ENCODE data around the gene FCN1. TPM values are rescaled to one million over a fixed set of nuclear protein-coding genes. Genes with fewer than 3 reads are reported as not detected.
A peak's percentile ranks its signal among the peaks of the same experiment; 100 is the strongest.

FCN1 gene
- total RNA-seq, 1 donor from 2014 or later, result not detected

- no peaks in the 10 kb centered on the region for H3K36me3 Mint-ChIP-seq
- H3K9me3 Mint-ChIP-seq, result peaks cover 17% of the 10 kb centered on the region
- H3K4me1 Mint-ChIP-seq, result no peaks in the 10 kb centered on the region
- H3K27me3 Mint-ChIP-seq (ENCODE audit: low read depth), result peaks cover 43% of the 10 kb centered on the region
- TF ChIP-seq CTCF (IDR thresholded peaks at IDR 0.05; ENCODE audit: unreplicated experiment), result no peak
- H3K4me3 Mint-ChIP-seq, result no peak overlapping the region
- no peak overlapping the region for H3K27ac Mint-ChIP-seq
- peak in 1 of 2 experiments; percentile 0 for DNase-seq (ENCODE audit: low spot score in 2 of 2, unreplicated experiment in 2 of 2)
Observed at GRCh38 chr9:134919303-134919702, 1.6 kb upstream of the FCN1 start.

GRCh38 chr9:134918646-134919045 is 934 bp upstream of the FCN1 start:
- Mint-ChIP-seq H3K4me1 (no peaks in the 10 kb centered on the region), H3K9me3 (peaks cover 17% of the 10 kb centered on the region), H3K4me3 (no peak overlapping the region), H3K27ac (no peak overlapping the region), H3K36me3 (no peaks in the 10 kb centered on the region), H3K27me3 (ENCODE audit: low read depth) (peaks cover 41% of the 10 kb centered on the region)
- peak in 1 of 2 experiments; percentile 25 for DNase-seq (ENCODE audit: low spot score in 2 of 2, unreplicated experiment in 2 of 2)
- TF ChIP-seq CTCF (IDR thresholded peaks at IDR 0.05; ENCODE audit: unreplicated experiment), result no peak

- no peaks in the 10 kb centered on the region for H3K4me1 Mint-ChIP-seq
- DNase-seq (ENCODE audit: low spot score in 2 of 2, unreplicated experiment in 2 of 2), result peak in 1 of 2 experiments; percentile 33
- no peak overlapping the region for H3K27ac Mint-ChIP-seq
- no peaks in the 10 kb centered on the region for H3K36me3 Mint-ChIP-seq
- no peak for TF ChIP-seq CTCF (IDR thresholded peaks at IDR 0.05; ENCODE audit: unreplicated experiment)
- no peak overlapping the region for H3K4me3 Mint-ChIP-seq
- H3K27me3 Mint-ChIP-seq (ENCODE audit: low read depth), result peaks cover 26% of the 10 kb centered on the region
- peaks cover 17% of the 10 kb centered on the region for H3K9me3 Mint-ChIP-seq
Observed at GRCh38 chr9:134916161-134916665, 1.5 kb downstream of the FCN1 start.

- H3K4me1 Mint-ChIP-seq, result no peaks in the 10 kb centered on the region
- peaks cover 31% of the 10 kb centered on the region for H3K27me3 Mint-ChIP-seq (ENCODE audit: low read depth)
- DNase-seq (ENCODE audit: low spot score in 2 of 2, unreplicated experiment in 2 of 2), result peak in 1 of 2 experiments; percentile 29
- H3K9me3 Mint-ChIP-seq, result peaks cover 17% of the 10 kb centered on the region
- H3K4me3 Mint-ChIP-seq, result no peak overlapping the region
- H3K36me3 Mint-ChIP-seq, result no peaks in the 10 kb centered on the region
- no peak overlapping the region for H3K27ac Mint-ChIP-seq
- no peak for TF ChIP-seq CTCF (IDR thresholded peaks at IDR 0.05; ENCODE audit: unreplicated experiment)
Observed at GRCh38 chr9:134915046-134915985, 2.4 kb downstream of the FCN1 start.

- Mint-ChIP-seq H3K4me3 (no peak overlapping the region), H3K4me1 (no peaks in the 10 kb centered on the region), H3K27ac (no peak overlapping the region), H3K36me3 (no peaks in the 10 kb centered on the region), H3K9me3 (peaks cover 11% of the 10 kb centered on the region), H3K27me3 (ENCODE audit: low read depth) (peaks cover 36% of the 10 kb centered on the region)
- TF ChIP-seq CTCF (IDR thresholded peaks at IDR 0.05; ENCODE audit: unreplicated experiment), result no peak
- DNase-seq (ENCODE audit: low spot score in 2 of 2, unreplicated experiment in 2 of 2), result peak in 1 of 2 experiments; percentile 27
Observed at GRCh38 chr9:134914501-134914834, 3.2 kb downstream of the FCN1 start.
